H1 (cell line): Measurements from ENCODE around the gene PRAF2. TPM values are rescaled to one million over a fixed set of nuclear protein-coding genes. Genes with fewer than 3 reads are reported as not detected.

Experiments used
- CTCF ChIA-PET: fragments of 300-600 bp; sonication (Branson Sonifier 250); formaldehyde crosslinking; loops from one replicate; lab custom pipeline; 2021; ENCODE audit not compliant: partially characterized antibody; lab: Charles Lee
- POLR2A ChIA-PET: fragments of 300-600 bp; sonication (Branson Sonifier 250); formaldehyde crosslinking; loops from one replicate; lab custom pipeline; 2021; ENCODE audit warnings: inconsistent platforms; ENCODE audit not compliant: partially characterized antibody; lab: Charles Lee
- DNase-seq, 2 experiments: peaks; one replicate each; pipeline versions ENCODE4 v3.0.0 to v3.0.0-alpha.2; 2010 to 2022; ENCODE audit warnings: low spot score in 2 of 2, low read depth in 1 of 2, mixed read lengths in 1 of 2
- FAIRE-seq: peaks from 2 replicates; lab custom pipeline; 2011; peaks lifted over from hg19 to GRCh38; lab: Jason Lieb, UNC
- H2AFZ ChIP-seq: 2 replicates; pipeline ENCODE4 v1.8.1; 2012; ENCODE audit warnings: low read length, inconsistent platforms
- H2AK5ac ChIP-seq: 2 replicates; pipeline ENCODE4 v1.6.1; 2013; ENCODE audit warnings: low read depth, low read length
- H2BK120ac ChIP-seq: replicated peaks from 2 replicates; pipeline ENCODE3; 2013; ENCODE audit warnings: low read depth, low read length, inconsistent platforms
- H2BK12ac ChIP-seq: 2 replicates; pipeline ENCODE4 v1.6.1; 2013; ENCODE audit warnings: low read depth, low read length
- H2BK15ac ChIP-seq: 2 replicates; pipeline ENCODE4 v1.6.1; 2013; ENCODE audit warnings: low read length
- H2BK20ac ChIP-seq: 2 replicates; pipeline ENCODE4 v1.6.1; 2013; ENCODE audit warnings: low read length
- H2BK5ac ChIP-seq: 2 replicates; pipeline ENCODE4 v1.6.1; 2013; ENCODE audit warnings: low read depth, low read length
- H3K14ac ChIP-seq: 2 replicates; pipeline ENCODE4 v1.6.1; 2013; ENCODE audit warnings: inconsistent platforms; ENCODE audit not compliant: insufficient read length
- H3K18ac ChIP-seq: 2 replicates; pipeline ENCODE4 v1.6.1; 2013; ENCODE audit warnings: low read length; ENCODE audit errors: extremely low read depth
- H3K23ac ChIP-seq: 2 replicates; pipeline ENCODE4 v1.6.1; 2013; ENCODE audit warnings: inconsistent platforms; ENCODE audit not compliant: insufficient read length
- H3K23me2 ChIP-seq: 2 replicates; pipeline ENCODE4 v1.6.1; 2013; ENCODE audit warnings: low read depth, low read length
- H3K27ac ChIP-seq: 2 replicates; pipeline ENCODE4 v1.6.1; 2011; ENCODE audit warnings: low read depth, low read length, inconsistent platforms
- H3K27me3 ChIP-seq, 4 experiments: replicated peaks in 1 of 4; 1 replicate in 1 of 4; 2 replicates in 3 of 4; pipeline versions ENCODE4 v1.6.1 to v1.8.1; 2011 to 2013; ENCODE audit warnings: low read length in 3 of 4, mild to moderate bottlenecking in 3 of 4, inconsistent platforms in 2 of 4, mixed read lengths in 2 of 4, moderate library complexity in 1 of 4; ENCODE audit not compliant: control insufficient read depth in 3 of 4, insufficient read depth in 3 of 4; ENCODE audit errors: extremely low read depth in 1 of 4
- H3K36me3 ChIP-seq, 4 experiments: 2 replicates each; pipeline versions ENCODE4 v1.6.1 to v1.8.1; 2011 to 2013; ENCODE audit warnings: mild to moderate bottlenecking in 4 of 4, low read length in 3 of 4, moderate library complexity in 2 of 4, control low read depth in 1 of 4, inconsistent platforms in 1 of 4; ENCODE audit not compliant: insufficient read depth in 4 of 4, control insufficient read depth in 2 of 4
- H3K4ac ChIP-seq: replicated peaks from 2 replicates; pipeline ENCODE3; 2013; ENCODE audit warnings: low read length, low read depth, mixed read lengths, inconsistent platforms; ENCODE audit not compliant: insufficient read length
- H3K4me1 ChIP-seq, 4 experiments: replicated peaks in 1 of 4; 1 replicate in 1 of 4; 2 replicates in 3 of 4; pipeline versions ENCODE4 v1.6.1 to v1.8.1; 2011 to 2013; ENCODE audit warnings: low read length in 3 of 4, inconsistent platforms in 2 of 4, mixed read lengths in 1 of 4; ENCODE audit not compliant: insufficient read depth in 4 of 4, control insufficient read depth in 3 of 4
- H3K4me2 ChIP-seq, 2 experiments: 2 replicates each; pipeline versions ENCODE4 v1.6.1 to v1.8.1; 2011 to 2013; ENCODE audit warnings: low read depth in 2 of 2, low read length in 2 of 2, control low read depth in 1 of 2, inconsistent platforms in 1 of 2, mild to moderate bottlenecking in 1 of 2; ENCODE audit not compliant: insufficient read depth in 1 of 2
- H3K4me3 ChIP-seq, 4 experiments: fragments of 200-600, 300-600 bp in 1 of 4; sonication (generic), shearing (Covaris generic), sonication (Bioruptor Twin) in 1 of 4; 2 replicates each; pipeline versions ENCODE4 v1.5.1 to v1.8.1; 2011 to 2016; ENCODE audit warnings: low read length in 4 of 4, low read depth in 3 of 4, control low read depth in 2 of 4, inconsistent platforms in 2 of 4, mild to moderate bottlenecking in 2 of 4, mixed read lengths in 1 of 4, moderate library complexity in 1 of 4; ENCODE audit not compliant: insufficient read depth in 2 of 4; ENCODE audit errors: extremely low read depth in 1 of 4
- H3K56ac ChIP-seq: replicated peaks from 2 replicates; pipeline ENCODE3; 2013; ENCODE audit warnings: low read depth, mild to moderate bottlenecking, mixed read lengths, low read length, inconsistent platforms; ENCODE audit not compliant: insufficient read length
- H3K79me1 ChIP-seq: 2 replicates; pipeline ENCODE4 v1.6.1; 2013; ENCODE audit warnings: low read depth, low read length, control low read depth
- H3K79me2 ChIP-seq, 2 experiments: 2 replicates each; pipeline versions ENCODE4 v1.6.1 to v1.8.1; 2012 to 2013; ENCODE audit warnings: low read length in 2 of 2, mild to moderate bottlenecking in 2 of 2, inconsistent platforms in 1 of 2; ENCODE audit not compliant: insufficient read depth in 2 of 2, control insufficient read depth in 1 of 2
- H3K9ac ChIP-seq, 4 experiments: replicated peaks in 1 of 4; 1 replicate in 1 of 4; 2 replicates in 3 of 4; pipeline versions ENCODE4 v1.6.1 to v1.8.1; 2011 to 2013; ENCODE audit warnings: low read depth in 3 of 4, low read length in 3 of 4, control low read depth in 2 of 4, mild to moderate bottlenecking in 2 of 4, moderate library complexity in 2 of 4, inconsistent platforms in 1 of 4; ENCODE audit errors: extremely low read depth in 1 of 4
- H3K9me3 ChIP-seq, 2 experiments: 2 replicates each; pipeline versions ENCODE4 v1.6.1 to v1.8.1; 2012 to 2013; ENCODE audit warnings: mild to moderate bottlenecking in 2 of 2, moderate library complexity in 2 of 2, control low read depth in 1 of 2, inconsistent platforms in 1 of 2, low read depth in 1 of 2, low read length in 1 of 2, mixed read lengths in 1 of 2; ENCODE audit not compliant: insufficient read depth in 2 of 2
- H4K20me1 ChIP-seq, 2 experiments: replicated peaks in 1 of 2; 2 replicates each; pipeline versions ENCODE3 to v1.8.1; 2011 to 2013; ENCODE audit warnings: inconsistent platforms in 2 of 2, low read length in 2 of 2, mild to moderate bottlenecking in 1 of 2; ENCODE audit not compliant: insufficient read depth in 2 of 2, control insufficient read depth in 1 of 2
- H4K5ac ChIP-seq: 2 replicates; pipeline ENCODE4 v1.6.1; 2013; ENCODE audit warnings: low read length, low read depth, mixed read lengths, inconsistent platforms; ENCODE audit not compliant: insufficient read length
- H4K8ac ChIP-seq: 2 replicates; pipeline ENCODE4 v1.8.0; 2013; ENCODE audit warnings: mild to moderate bottlenecking, moderate library complexity, low read length, inconsistent platforms; ENCODE audit not compliant: insufficient read depth; ENCODE audit errors: extremely low read depth
- H4K91ac ChIP-seq: replicated peaks from 2 replicates; pipeline ENCODE3; 2013; ENCODE audit warnings: low read length, mixed read lengths, inconsistent platforms; ENCODE audit not compliant: insufficient read length
- CREB1 ChIP-seq: IDR thresholded peaks from 2 replicates; pipeline ENCODE4 v1.6.1; 2012; ENCODE audit warnings: inconsistent platforms
- E2F6 ChIP-seq: IDR thresholded peaks from 2 replicates; pipeline ENCODE4 v1.6.1; 2012; ENCODE audit warnings: inconsistent platforms
- GABPA ChIP-seq: IDR thresholded peaks from 2 replicates; pipeline ENCODE4 v1.6.1; 2011; ENCODE audit warnings: mild to moderate bottlenecking, low read length, moderate library complexity, borderline replicate concordance; ENCODE audit not compliant: insufficient read depth
- GTF2F1 ChIP-seq: IDR thresholded peaks from 2 replicates; pipeline ENCODE4 v1.6.1; 2012; ENCODE audit warnings: low read depth, low read length, improper control_type of control experiment, borderline replicate concordance
- JUN ChIP-seq: IDR thresholded peaks from 2 replicates; pipeline ENCODE4 v1.6.1; 2011; ENCODE audit warnings: low read depth, mild to moderate bottlenecking, improper control_type of control experiment, low read length
- NANOG ChIP-seq: IDR thresholded peaks from 2 replicates; pipeline ENCODE4 v1.6.1; 2011; ENCODE audit warnings: low read length, low read depth, mild to moderate bottlenecking, inconsistent platforms; ENCODE audit not compliant: insufficient read depth, poor library complexity, severe bottlenecking
- SIN3A ChIP-seq, 2 experiments: IDR thresholded peaks in 1 of 2; conservative IDR thresholded peaks in 1 of 2; 2 replicates each; pipeline ENCODE4 v1.6.1; 2011 to 2012; ENCODE audit warnings: low read length in 2 of 2, improper control_type of control experiment in 1 of 2, low read depth in 1 of 2, mild to moderate bottlenecking in 1 of 2
- SIRT6 ChIP-seq: IDR thresholded peaks from one replicate; pipeline ENCODE4 v1.7.1; 2012; ENCODE audit warnings: low read length, inconsistent platforms
- SIX5 ChIP-seq: IDR thresholded peaks from 2 replicates; pipeline ENCODE4 v1.6.1; 2011; ENCODE audit warnings: mild to moderate bottlenecking, low read depth, low read length
- SRF ChIP-seq: IDR thresholded peaks from 2 replicates; pipeline ENCODE4 v1.6.1; 2011; ENCODE audit warnings: mild to moderate bottlenecking, low read depth, low read length, moderate library complexity
- ZNF274 ChIP-seq: IDR thresholded peaks from 2 replicates; pipeline ENCODE4 v1.7.0; 2012; ENCODE audit warnings: low read length, borderline replicate concordance; ENCODE audit errors: extremely low read depth
- WGBS, 2 experiments: shearing (Covaris generic) in 1 of 2; methylation state at CpG; one replicate each; pipeline versions ENCODE4 v1.1.6 to v1.1.7; 2013 to 2015; ENCODE audit warnings: low lambda C conversion rate in 2 of 2, mixed read lengths in 2 of 2, inconsistent platforms in 1 of 2, low coverage in 1 of 2, missing lambda C conversion rate in 1 of 2; ENCODE audit not compliant: insufficient replicate concordance in 2 of 2, insufficient coverage in 1 of 2, insufficient read length in 1 of 2; ENCODE audit errors: extremely low coverage in 1 of 2, missing lambda C conversion rate in 1 of 2; 5-methylcytosine and 5-hydroxymethylcytosine counted together
- polyA plus RNA-seq, 7 experiments: library from polyadenylated mRNA; depleted of rRNA in 3 of 7; stranded (reverse) in 5 of 7; unstranded in 2 of 7; fragments of >200 nt in 5 of 7; fragments of 200-250 nt in 2 of 7; gene quantifications; 1 replicate in 5 of 7; 2 replicates in 1 of 7; 4 replicates in 1 of 7; pipeline versions ENCODE4 v1.2.1 to v1.2.3, GENCODE V29; 2011 to 2013; ENCODE audit warnings: missing spikeins in 2 of 7, mixed read lengths in 2 of 7
- total RNA-seq: library from RNA; stranded (reverse); fragmentation: NEBNext Ultra II Directional; extraction: Animal tissue kit (Norgen Biotek cat#: 25700); gene quantifications from 2 replicates; pipeline ENCODE4 v1.2.1, GENCODE V29; 2021

PRAF2 gene
- total and polyA plus RNA-seq, 2 of the 8 experiments (the other 6 are each of a cell fraction or from before 2014, with no cell fraction given) = 11.3 to 15.4 TPM

DNA sequence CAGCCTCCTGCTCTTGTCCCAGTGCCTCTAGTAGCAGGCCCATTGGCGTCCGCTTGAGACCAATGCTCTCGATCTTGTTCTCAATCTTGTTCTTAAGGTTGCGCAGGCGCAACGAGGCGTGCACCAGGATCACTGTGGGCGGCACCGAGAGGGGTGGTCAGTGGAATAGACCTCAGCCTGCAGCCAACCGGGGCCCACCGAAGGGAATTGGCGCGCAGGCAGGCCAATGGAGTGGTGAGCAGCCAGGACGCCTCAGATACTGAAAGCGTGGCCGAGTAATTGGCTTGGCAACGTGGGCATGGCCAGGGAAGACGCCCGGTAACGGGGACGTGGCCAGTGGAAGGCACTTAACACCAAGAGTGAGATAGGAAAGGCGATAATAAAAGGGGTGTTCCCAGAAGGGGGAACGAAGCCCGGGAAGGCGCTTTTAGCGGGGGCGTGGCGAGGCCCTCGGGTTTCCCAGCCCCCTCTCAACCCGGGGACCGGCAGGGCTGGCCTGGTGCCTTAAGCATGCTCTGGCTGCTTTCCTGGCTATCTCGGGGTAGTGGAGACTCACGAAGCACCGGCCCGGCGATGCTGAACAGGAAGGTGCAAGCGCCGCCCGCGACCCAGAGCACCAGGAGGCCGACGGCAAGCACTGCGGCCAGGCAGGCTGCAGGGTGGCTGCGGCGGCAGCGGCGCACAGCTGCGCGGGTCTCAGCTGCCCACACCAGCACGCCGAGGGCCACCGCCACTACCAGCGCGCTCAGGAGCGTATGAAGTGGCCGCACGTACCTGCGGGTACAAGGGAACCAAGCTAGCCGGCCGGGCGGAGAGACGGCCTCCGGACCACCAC, 1.7 kb downstream of the PRAF2 start:
- H3K23ac ChIP-seq = no peak overlapping the region
- H3K23me2 ChIP-seq = no peaks in the 10 kb centered on the region
- H3K79me1 ChIP-seq = no peaks in the 10 kb centered on the region
- H2BK20ac ChIP-seq = no peak overlapping the region
- H2BK15ac ChIP-seq = no peak overlapping the region
- H3K4me1 ChIP-seq = peaks cover 0 to 7% (median 4%) of the 10 kb centered on the region in 4 experiments; a peak in 5 of 7 replicates
- H3K4ac ChIP-seq = no peak overlapping the region
- no peak overlapping the region; the same call in 1 of the 2 replicates for H3K27ac ChIP-seq
- H2BK12ac ChIP-seq = no peak overlapping the region
- no peak overlapping the region for H2BK5ac ChIP-seq
- DNase-seq (peak; percentile 60 to 65), FAIRE-seq (peak; percentile 91)
- no peaks in the 10 kb centered on the region for H3K79me2 ChIP-seq
- H3K4me3 ChIP-seq = peak overlapping the region; percentile 53 to 96 (median 78)
- H3K18ac ChIP-seq = no peak overlapping the region
- no peak overlapping the region; the same call in 1 of the 2 replicates for H2AK5ac ChIP-seq
- POLR2A ChIA-PET = interaction anchor here (0.9 to 2.1 kb wide), 3 partner anchors 12 to 100 kb away, joined by 3 to 6 read pairs (median 5); partner anchors contain the start of gene KCND1
- no peaks in the 10 kb centered on the region for H4K20me1 ChIP-seq
- H3K14ac ChIP-seq = no peak overlapping the region
- CTCF ChIA-PET = no interaction called here
- H4K91ac ChIP-seq = no peak overlapping the region
- no peak overlapping the region for H2AFZ ChIP-seq
- H4K5ac ChIP-seq = no peak overlapping the region
- peak overlapping the region; percentile 74 to 87 for H3K4me2 ChIP-seq
- no peaks in the 10 kb centered on the region for H3K27me3 ChIP-seq
- no peaks in the 10 kb centered on the region for H3K9me3 ChIP-seq
- no peak overlapping the region for H3K56ac ChIP-seq
- H2BK120ac ChIP-seq = no peak overlapping the region
- 11% methylated on average over 33 of the region's 63 CpGs; no CpG with 5 or more reads in 1 of the 2 experiments for WGBS, 2 experiments
- H4K8ac ChIP-seq = peak overlapping the region; percentile 25; the same call in 1 of the 2 replicates
- H3K36me3 ChIP-seq = peaks cover 0 to 1% (median 0%) of the 10 kb centered on the region in 4 experiments; a peak in 3 of 8 replicates
- no peak overlapping the region; a peak in 2 of 7 replicates for H3K9ac ChIP-seq
- TF ChIP-seq SRF = no peak
- TF ChIP-seq E2F6 = peak; percentile 77
- TF ChIP-seq NANOG = no peak
- TF ChIP-seq CREB1 = no peak
- no peak for TF ChIP-seq JUN
- no peak for TF ChIP-seq SIRT6
- TF ChIP-seq GABPA = no peak
- no peak for TF ChIP-seq SIX5
- TF ChIP-seq ZNF274 = no peak
- TF ChIP-seq SIN3A (conservative IDR thresholded peaks at IDR 0.05 in 1 of 2, IDR thresholded peaks at IDR 0.05 in 1 of 2; ENCODE audit: low read depth in 1 of 2, low read length in 2 of 2) = 0 out of 4 replicates have a peak, but pooled peaks of 1 of the 2 experiments have one; percentile 7
- no peak for TF ChIP-seq GTF2F1
